GM18498 (cell line): ENCODE data around the gene DDX60.
"Not testable (repeated sequence)": the region's sequence is repeated elsewhere in the genome, so short reads cannot be mapped to it uniquely, and the experiment has no call there.

ENCODE experiments used
- ATAC-seq: cut with Tn5 transposase; IDR thresholded peaks from one replicate; pipeline ENCODE4 v1.9.1; 2021; ENCODE audit warnings: mild to moderate bottlenecking, moderate library complexity; ENCODE audit not compliant: unreplicated experiment

Gene DDX60

GRCh38 chr4:168304744-168305459, 13.7 kb downstream of the DDX60 start:
- no peak for ATAC-seq

DNA sequence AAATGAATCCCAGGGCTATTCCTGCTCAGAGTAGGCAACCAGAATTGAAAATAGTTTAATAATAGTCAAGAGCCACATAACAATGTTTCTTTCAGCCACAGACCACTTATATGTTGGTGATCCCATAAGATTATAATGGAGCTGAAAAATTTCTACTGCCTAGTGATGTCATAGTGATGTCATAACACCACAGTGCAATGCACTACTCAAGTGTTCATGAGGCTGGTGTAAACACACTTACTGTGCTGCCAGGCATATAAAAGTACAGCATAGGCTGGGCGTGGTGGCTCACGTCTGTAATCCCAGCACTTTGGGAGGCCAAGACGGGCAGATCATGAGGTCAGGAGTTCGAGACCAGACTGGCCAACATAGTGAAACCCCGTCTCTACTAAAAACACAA, 15.1 kb downstream of the DDX60 start:
- ATAC-seq = not testable (repeated sequence)

DNA sequence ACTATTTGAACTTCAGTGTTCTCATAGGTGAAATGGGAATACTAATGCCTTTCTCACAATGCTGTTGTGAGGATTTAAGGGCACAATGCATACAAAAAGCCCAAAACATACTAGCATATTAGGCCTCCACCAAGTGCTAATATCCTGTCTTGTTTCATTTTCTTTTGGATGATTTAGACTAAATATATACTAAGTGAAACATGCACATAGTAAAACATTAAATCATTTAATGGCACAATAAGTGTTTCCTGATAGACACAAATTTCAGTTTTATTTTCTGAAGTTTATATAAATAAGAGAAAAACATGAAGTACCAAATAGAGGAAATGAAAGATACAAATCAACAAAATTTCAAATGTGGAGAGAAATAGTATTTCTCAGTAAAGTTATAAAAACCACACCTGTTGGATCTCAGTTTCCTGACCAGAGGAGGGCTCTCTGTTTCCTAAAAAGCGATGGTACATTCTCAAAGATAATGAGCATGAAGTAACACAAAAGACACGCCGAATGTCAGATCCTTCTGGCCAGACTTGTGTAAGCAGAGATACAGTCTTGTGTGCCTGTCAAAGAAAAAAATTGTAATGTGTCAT, 25.1 kb downstream of the DDX60 start:
- peak; percentile 73 for ATAC-seq

GRCh38 chr4:168291242-168291641, 27.3 kb downstream of the DDX60 start:
- peak; percentile 49 for ATAC-seq

DNA sequence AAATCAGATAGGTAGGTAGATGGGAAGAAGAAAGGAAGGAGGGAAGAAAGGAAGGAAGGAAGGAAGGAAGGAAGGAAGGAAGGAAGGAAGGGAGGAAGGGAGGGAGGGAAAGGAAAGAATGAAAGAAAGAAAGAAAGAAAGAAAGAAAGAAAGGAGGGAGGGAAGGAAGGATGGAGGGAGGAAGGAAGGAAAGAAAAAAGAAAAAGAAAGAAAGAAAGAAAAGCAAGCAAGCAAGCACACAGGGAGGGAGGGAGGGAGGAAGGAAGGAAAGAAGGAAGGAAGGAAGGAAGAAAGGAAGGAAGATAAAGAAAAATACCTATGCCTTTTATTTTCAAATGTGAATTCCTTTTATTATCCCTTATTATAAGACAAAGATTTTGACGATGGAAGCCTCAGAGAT, 32.7 kb downstream of the DDX60 start:
- ATAC-seq = not testable (repeated sequence)

DNA sequence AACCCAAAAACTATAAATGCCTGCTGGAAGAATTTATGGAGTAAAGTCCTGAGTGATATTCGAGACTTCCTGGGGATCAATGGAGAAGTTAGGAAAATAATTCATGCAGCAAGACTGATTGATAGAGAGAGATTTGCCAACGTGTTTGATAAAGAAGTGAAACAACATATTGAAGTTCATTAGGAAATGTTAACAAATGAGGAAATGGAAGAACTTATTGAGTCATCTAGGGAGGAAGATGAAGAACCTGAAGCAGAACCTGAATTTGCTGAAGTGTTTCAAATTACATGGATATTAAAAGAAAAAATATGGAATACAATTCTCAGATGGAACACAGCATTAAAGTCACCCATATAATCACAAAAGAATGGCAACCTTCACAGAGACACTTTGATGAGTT, 39.0 kb downstream of the DDX60 start:
- no peak for ATAC-seq

DNA sequence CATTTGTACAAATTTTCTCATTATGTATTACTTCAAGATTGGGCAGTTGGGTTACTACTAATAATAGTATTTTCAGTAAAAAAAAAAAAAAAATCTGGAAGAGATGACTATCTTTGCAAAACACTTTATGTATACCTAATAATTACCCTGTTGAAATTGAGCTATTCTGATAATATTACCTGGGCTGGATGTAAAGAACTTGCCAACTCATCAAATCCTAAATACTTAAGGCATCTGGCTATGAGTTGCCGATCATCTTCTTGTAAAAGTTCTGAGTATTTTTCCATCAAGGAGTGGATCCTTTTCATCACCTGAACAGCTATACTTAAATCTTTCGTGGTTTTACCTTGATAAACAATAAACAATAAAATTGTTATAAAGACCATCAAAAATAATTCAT, 42.7 kb downstream of the DDX60 start:
- ATAC-seq = no peak

- ATAC-seq = no peak
Observed at GRCh38 chr4:168274871-168275270, 43.7 kb downstream of the DDX60 start.

- no peak for ATAC-seq
Observed at GRCh38 chr4:168273838-168274237, 44.7 kb downstream of the DDX60 start.

GRCh38 chr4:168272488-168272887, 46.1 kb downstream of the DDX60 start:
- no peak for ATAC-seq

DNA sequence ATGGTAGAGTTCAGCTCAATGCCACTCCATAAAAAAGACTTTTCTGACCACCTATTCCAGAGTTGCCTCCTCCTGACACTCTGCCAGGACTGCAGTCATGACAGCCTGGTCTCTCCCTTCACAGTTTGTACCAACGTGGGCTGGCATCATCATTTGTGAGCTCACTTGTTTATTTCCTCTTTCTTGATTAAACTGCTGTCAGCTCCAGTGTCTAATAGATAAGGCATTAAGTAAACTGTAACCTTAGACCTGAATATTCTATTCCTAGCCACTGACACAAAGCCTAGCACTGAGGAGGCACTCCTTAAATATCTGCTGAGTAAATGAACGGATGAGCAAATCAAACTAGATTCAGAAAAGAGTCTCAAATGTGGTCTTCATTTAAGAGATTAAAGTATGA, 48.7 kb downstream of the DDX60 start:
- ATAC-seq = no peak

GRCh38 chr4:168265327-168265726, 53.2 kb downstream of the DDX60 start:
- no peak for ATAC-seq

DNA sequence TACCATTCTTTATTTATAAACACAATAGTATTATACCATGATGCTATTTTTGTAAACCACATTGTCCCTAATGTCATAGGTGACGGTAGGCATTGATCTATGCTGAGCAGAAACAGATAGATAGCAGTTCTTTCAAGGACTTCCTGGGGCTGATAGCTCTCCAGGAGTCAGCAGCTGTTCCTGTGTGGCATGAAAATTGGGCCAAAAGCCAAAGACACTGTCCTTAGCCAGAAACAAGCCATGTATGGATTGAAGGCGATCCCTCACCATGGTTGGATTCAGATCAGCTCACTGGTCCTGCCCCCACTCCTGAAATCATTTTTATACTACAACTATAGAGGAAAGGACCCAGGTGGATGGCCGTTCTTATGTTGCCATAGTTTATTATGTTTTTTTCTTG, 53.6 kb downstream of the DDX60 start:
- ATAC-seq = no peak

- no peak for ATAC-seq
Observed at GRCh38 chr4:168263039-168263438, 55.5 kb downstream of the DDX60 start.

- peak; percentile 70 for ATAC-seq
Observed at GRCh38 chr4:168259096-168259495, 59.5 kb downstream of the DDX60 start.

DNA sequence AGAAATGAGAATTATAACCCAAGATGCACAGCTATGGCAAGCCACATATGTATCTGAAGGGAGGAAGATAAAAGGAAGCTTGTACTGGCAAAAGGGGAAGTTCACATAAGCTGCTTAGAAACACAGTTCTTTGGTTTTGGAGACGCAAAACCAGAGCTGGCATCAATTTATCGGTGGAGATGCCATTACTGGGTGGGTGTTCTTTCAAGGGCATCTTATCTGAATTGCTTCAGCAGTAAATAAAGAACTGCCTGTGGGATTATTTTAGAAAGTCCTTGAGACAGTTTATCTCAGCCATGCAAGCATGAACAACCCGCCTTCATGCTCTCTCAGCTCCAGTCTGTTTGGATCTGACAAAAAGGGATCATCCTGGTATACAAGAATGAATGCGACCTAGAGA, 60.8 kb downstream of the DDX60 start:
- no peak for ATAC-seq

DNA sequence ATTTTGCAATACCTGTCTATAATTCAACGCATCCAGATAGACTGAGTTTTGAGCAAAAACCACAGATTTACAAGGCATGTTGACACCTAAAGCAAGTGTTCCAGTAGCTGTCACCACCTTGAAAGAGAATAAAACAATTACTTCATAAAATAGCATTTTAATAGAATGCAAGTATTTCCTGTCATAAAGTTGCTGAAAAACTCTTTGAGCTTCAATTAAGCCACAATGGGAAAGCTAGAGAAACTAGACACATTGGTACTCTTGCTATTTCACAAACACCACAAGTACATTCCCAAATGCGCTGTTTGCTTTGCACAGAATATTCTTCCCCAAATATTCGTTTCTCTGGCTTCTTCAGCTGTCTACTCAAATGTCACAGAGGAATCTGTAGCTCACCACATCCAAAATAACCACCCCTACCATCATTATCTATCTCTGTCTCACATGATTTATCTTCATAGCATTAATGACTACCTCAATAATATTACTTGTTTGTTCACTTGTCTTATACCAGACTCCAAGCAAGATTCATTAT, 70.3 kb downstream of the DDX60 start:
- ATAC-seq = no peak

DNA sequence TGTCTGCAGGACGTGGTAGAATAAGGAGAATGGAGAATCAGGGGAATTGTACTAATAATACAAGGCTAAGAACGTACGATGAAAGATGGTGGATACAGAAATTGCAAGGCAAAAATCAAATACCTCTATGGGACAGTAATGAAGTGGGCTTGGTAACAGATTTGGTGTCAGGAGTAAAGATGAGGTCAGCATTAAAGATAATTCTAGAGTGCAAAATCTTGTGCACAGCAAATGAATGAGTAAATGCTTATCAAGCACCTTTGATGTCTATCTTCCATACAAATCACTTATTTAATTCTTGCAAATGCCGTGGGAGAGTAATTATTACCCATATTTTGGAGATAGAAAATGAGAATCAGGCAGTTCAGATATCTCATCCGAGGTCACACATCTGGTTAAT, 70.9 kb downstream of the DDX60 start:
- ATAC-seq = no peak

DNA sequence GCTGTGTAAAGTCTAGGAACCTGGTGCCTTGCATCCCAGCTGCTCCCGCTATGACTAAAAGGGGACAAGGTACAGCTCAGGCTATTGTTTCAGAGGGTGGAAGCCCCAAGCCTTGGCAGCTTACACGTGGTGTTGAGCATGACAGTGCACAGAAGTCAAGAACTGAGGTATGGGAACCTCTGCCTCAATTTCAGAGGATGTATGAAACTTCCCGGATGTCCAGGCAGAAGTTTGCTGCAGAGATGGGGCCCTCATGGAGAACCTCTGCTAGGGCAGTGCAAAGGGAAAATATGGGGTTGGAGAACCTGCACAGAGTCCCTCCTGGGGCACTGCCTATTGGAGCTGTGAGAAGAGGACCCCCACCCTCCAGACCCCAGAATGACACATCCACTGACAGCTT, 76.6 kb downstream of the DDX60 start:
- ATAC-seq = no peak

DNA sequence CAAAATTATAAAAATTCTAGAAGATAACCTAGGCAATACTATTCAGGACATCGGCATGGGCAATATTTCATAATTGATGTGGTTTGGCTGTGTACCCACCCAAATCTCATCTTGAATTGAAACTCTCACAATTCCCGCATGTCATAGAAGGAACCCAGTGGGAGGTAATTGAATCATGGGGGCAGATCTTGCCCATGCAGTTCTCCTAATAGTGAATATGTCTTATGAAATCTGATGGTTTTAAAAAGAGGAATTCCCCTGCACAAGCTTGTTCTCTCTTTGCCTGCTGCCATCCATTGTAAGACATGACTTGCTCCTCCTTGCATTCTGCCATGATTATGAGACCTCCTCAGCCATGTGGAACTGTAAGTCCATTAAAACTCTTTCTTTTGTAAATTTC, 77.7 kb downstream of the DDX60 start:
- ATAC-seq = no peak

DNA sequence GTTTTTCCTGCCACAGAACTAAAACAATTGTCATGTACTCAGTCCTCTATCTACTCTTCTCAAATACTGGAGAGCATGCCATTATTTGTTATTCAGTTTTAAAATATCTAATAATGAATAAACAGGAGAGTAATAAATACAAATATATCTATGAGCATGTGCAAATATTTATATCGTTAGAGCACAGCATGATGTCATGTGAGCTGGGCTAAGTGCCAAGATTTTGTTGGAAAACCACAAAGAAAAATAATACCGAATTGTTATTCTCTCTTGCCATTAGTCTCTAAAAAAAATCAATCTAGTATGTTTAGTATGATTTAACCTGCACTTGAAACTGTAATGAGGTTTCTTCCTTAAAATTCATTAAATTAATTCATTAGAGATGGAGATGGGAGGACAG, 97.3 kb downstream of the DDX60 start:
- no peak for ATAC-seq

GRCh38 chr4:168220893-168221292, 97.7 kb downstream of the DDX60 start:
- ATAC-seq = no peak

GRCh38 chr4:168218645-168219044, 99.9 kb downstream of the DDX60 start:
- no peak for ATAC-seq
